Measurements from ENCODE around the gene CDK2AP2. TPM values are rescaled to one million over a fixed set of nuclear protein-coding genes. Genes with fewer than 3 reads are reported as not detected.
"Not testable (repeated sequence)": the region's sequence is repeated elsewhere in the genome, so short reads cannot be mapped to it uniquely, and the experiment has no call there.

CDK2AP2 gene
- total RNA-seq, 1 donor from 2014 or later, result 21.9 TPM

DNA sequence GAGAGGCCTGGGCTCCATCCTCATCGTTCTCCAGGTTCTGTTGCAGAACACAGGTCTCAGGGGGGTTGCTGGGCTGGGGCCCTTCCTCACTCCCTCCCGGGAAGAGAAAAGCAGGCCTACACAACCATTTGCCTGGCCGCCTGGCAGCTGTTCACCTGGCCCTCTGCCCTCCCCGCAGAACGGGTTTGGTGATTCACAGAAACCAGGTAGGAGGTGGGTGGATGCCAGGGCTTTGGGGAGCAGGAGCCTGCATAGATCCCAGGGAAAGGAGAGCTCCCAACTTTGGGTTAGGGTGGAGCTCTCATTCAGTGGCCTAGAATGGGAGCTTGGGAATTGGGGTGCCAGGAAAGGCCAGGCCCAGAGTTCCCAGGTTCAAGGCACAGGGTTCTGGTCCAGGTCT is 39.9 kb downstream of the CDK2AP2 start:
- Mint-ChIP-seq H3K27ac (ENCODE audit: unreplicated experiment) (peak overlapping the region; percentile 84), H3K27me3 (ENCODE audit: unreplicated experiment) (peaks cover 8% of the 10 kb centered on the region), H3K36me3 (ENCODE audit: unreplicated experiment) (no peaks in the 10 kb centered on the region), H3K9me3 (ENCODE audit: unreplicated experiment) (peaks cover 7% of the 10 kb centered on the region), H3K4me3 (ENCODE audit: unreplicated experiment) (peak overlapping the region; percentile 89), H3K4me1 (ENCODE audit: low read depth, unreplicated experiment) (peaks cover 4% of the 10 kb centered on the region)
- TF ChIP-seq, protein P1, sequence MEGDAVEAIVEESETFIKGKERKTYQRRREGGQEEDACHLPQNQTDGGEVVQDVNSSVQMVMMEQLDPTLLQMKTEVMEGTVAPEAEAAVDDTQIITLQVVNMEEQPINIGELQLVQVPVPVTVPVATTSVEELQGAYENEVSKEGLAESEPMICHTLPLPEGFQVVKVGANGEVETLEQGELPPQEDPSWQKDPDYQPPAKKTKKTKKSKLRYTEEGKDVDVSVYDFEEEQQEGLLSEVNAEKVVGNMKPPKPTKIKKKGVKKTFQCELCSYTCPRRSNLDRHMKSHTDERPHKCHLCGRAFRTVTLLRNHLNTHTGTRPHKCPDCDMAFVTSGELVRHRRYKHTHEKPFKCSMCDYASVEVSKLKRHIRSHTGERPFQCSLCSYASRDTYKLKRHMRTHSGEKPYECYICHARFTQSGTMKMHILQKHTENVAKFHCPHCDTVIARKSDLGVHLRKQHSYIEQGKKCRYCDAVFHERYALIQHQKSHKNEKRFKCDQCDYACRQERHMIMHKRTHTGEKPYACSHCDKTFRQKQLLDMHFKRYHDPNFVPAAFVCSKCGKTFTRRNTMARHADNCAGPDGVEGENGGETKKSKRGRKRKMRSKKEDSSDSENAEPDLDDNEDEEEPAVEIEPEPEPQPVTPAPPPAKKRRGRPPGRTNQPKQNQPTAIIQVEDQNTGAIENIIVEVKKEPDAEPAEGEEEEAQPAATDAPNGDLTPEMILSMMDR (IDR thresholded peaks at IDR 0.05; ENCODE audit: partially characterized antibody, unreplicated experiment), result no peak
- DNase-seq, result no peak

DNA sequence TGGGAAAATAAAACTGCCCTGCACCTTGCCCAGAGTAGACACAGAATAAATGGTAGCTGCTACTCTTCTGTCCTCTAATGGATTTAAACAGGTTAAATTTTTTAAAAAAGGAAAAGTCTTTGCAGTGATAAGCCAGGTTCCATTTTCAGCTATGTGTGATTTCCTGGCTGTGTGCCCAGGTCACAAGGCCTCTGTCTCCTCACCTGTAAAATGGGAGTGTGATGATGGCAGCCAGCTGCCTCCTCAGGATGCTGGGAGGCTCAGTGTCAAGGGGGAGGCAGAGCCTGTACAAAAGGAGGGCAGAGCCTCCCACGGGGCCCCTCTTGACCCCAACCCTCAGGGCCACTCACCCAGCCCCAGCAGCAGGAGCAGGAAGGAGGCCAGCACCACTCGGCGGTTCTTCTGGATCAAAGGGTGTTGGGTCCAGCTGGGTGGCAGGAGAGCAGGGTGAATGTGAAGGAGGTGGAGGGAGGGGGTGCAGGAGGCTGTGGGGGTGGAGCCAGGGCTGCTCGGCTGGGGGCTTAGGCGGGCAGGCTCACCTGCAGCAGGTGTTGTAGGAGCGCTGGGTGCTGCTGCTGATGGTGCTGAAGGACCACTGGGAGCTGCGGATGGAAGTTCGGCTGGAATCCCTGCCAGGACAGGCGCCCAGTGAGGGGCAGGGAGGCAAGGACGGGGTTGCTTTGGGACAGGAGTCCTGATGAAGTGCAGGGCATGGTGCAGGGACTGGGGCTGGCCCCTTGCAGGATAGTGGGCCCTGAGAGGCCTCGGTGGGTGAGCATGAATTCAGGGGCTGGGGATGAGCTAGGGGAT is 40.8 kb downstream of the CDK2AP2 start:
- peaks cover 7% of the 10 kb centered on the region for H3K9me3 Mint-ChIP-seq (ENCODE audit: unreplicated experiment)
- peak overlapping the region; percentile 89 for H3K4me3 Mint-ChIP-seq (ENCODE audit: unreplicated experiment)
- no peaks in the 10 kb centered on the region for H3K36me3 Mint-ChIP-seq (ENCODE audit: unreplicated experiment)
- no peak overlapping the region for H3K27ac Mint-ChIP-seq (ENCODE audit: unreplicated experiment)
- peaks cover 4% of the 10 kb centered on the region for H3K4me1 Mint-ChIP-seq (ENCODE audit: low read depth, unreplicated experiment)
- no peak for DNase-seq
- TF ChIP-seq, protein P1 (IDR thresholded peaks at IDR 0.05; ENCODE audit: partially characterized antibody, unreplicated experiment), result no peak
- peaks cover 8% of the 10 kb centered on the region for H3K27me3 Mint-ChIP-seq (ENCODE audit: unreplicated experiment)

DNA sequence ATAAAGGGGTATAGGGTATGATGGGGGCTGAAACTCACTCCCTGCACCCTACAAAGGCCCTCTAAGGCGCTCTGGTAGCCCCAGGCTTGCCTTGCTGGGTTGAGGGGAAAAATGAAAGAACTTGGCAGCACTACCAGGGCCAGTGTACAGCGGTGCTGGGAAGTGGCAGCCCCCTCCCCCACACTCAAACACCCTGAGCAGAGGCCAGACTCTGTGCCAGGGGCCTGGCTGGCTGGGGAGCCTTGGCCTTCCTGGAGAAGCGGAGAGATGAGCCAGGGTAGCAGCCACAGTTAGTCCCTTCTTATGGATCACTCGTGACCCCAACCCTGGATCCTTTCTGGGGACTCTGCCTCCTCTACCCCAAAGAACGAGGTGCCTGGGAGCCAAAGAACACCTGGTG is 41.6 kb downstream of the CDK2AP2 start:
- Mint-ChIP-seq H3K36me3 (ENCODE audit: unreplicated experiment) (no peaks in the 10 kb centered on the region), H3K9me3 (ENCODE audit: unreplicated experiment) (peaks cover 7% of the 10 kb centered on the region), H3K4me1 (ENCODE audit: low read depth, unreplicated experiment) (peaks cover 4% of the 10 kb centered on the region), H3K27me3 (ENCODE audit: unreplicated experiment) (peaks cover 7% of the 10 kb centered on the region), H3K27ac (ENCODE audit: unreplicated experiment) (no peak overlapping the region), H3K4me3 (ENCODE audit: unreplicated experiment) (no peak overlapping the region)
- DNase-seq, result no peak
- TF ChIP-seq, protein P1 (IDR thresholded peaks at IDR 0.05; ENCODE audit: partially characterized antibody, unreplicated experiment), result no peak

DNA sequence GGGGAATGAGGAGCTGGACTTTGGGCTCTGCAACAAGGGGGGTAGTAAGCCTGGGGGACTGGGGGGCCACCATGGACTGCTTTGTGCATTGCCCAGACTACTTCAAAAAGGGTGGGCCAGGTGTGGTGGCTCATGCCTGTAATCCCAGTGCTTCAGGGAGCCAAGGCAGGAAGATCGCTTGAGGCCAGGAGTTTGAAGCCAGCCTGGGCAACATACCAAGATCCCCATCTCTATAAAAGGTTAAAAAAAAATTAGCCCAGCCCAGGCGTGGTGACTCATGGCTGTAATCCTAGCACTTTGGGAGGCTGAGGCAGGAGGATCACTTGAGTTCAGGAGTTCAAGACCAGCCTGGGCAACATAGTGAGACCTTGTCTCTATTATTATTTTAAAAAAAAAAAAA is 42.4 kb downstream of the CDK2AP2 start:
- H3K36me3 Mint-ChIP-seq (ENCODE audit: unreplicated experiment); H3K9me3 Mint-ChIP-seq (ENCODE audit: unreplicated experiment); DNase-seq; H3K4me1 Mint-ChIP-seq (ENCODE audit: low read depth, unreplicated experiment); H3K27me3 Mint-ChIP-seq (ENCODE audit: unreplicated experiment): not testable (repeated sequence)
- peak overlapping the region; percentile 55 for H3K27ac Mint-ChIP-seq (ENCODE audit: unreplicated experiment)
- H3K4me3 Mint-ChIP-seq (ENCODE audit: unreplicated experiment), result peak overlapping the region; percentile 82

DNA sequence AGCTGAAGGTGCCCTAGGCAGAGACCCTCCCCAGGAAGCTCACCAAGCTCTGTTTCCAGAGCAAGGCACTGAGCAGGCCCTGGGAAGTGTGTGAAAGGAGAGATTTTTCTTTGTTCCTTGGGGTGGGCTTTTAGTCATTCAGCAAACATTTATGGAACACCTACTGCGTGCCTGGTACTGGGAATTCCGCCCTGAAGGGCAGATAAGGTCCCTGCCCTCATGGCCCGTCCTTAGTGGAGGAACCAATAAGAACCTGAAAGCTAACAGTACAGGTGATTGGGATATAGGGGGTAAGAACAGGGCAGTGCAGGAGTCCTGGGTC is 42.8 kb downstream of the CDK2AP2 start:
- Mint-ChIP-seq H3K9me3 (ENCODE audit: unreplicated experiment) (peaks cover 6% of the 10 kb centered on the region), H3K36me3 (ENCODE audit: unreplicated experiment) (no peaks in the 10 kb centered on the region), H3K4me1 (ENCODE audit: low read depth, unreplicated experiment) (peaks cover 4% of the 10 kb centered on the region), H3K27ac (ENCODE audit: unreplicated experiment) (peak overlapping the region; percentile 55), H3K27me3 (ENCODE audit: unreplicated experiment) (peaks cover 4% of the 10 kb centered on the region), H3K4me3 (ENCODE audit: unreplicated experiment) (peak overlapping the region; percentile 82)
- DNase-seq, result no peak
- TF ChIP-seq, protein P1 (IDR thresholded peaks at IDR 0.05; ENCODE audit: partially characterized antibody, unreplicated experiment), result no peak
